Neural cell (in vitro differentiated cells): Measurements from ENCODE around the gene RSRC1.

Source experiments
- CTCF ChIP-seq: fragments of 450-650 bp; IDR thresholded peaks from 2 replicates; pipeline ENCODE4 v1.5.1; 2014; ENCODE audit warnings: antibody characterized with exemption, mild to moderate bottlenecking, moderate library complexity; ENCODE audit not compliant: poor library complexity, severe bottlenecking
- EZH2 ChIP-seq: fragments of 200-600, 300-800 bp; shearing (Covaris generic), sonication (generic); IDR thresholded peaks from 2 replicates; pipeline ENCODE4 v1.6.1; 2014; ENCODE audit warnings: antibody characterized with exemption, low read length, borderline replicate concordance, mild to moderate bottlenecking; ENCODE audit not compliant: insufficient read depth, poor library complexity, severe bottlenecking
- RAD21 ChIP-seq: fragments of 450-650 bp; conservative IDR thresholded peaks from 2 replicates; pipeline ENCODE4 v1.6.1; 2014; ENCODE audit warnings: antibody characterized with exemption, mild to moderate bottlenecking, moderate library complexity

- TF ChIP-seq CTCF, result no peak
- TF ChIP-seq EZH2, result no peak
- no peak for TF ChIP-seq RAD21
Measured at GRCh38 chr3:158430448-158430847, 320.6 kb downstream of the RSRC1 start.
